OCI-LY3 (cell line): ENCODE results near the gene CACNA1E.

Experiments used
- EZH2phosphoT487 ChIP-seq: fragments of 200-600 bp; shearing (Covaris generic); IDR thresholded peaks from 2 replicates; pipeline ENCODE4 v1.6.1; 2018; ENCODE audit warnings: antibody characterized with exemption, mixed run types, low read depth
- TF ChIP-seq, protein P1 (sequence below): fragments of 200-600, 300-600 bp; sonication (generic); IDR thresholded peaks from 2 replicates; pipeline ENCODE4 v1.5.1; 2014; ENCODE audit warnings: antibody characterized with exemption, low read length, low read depth

DNA sequence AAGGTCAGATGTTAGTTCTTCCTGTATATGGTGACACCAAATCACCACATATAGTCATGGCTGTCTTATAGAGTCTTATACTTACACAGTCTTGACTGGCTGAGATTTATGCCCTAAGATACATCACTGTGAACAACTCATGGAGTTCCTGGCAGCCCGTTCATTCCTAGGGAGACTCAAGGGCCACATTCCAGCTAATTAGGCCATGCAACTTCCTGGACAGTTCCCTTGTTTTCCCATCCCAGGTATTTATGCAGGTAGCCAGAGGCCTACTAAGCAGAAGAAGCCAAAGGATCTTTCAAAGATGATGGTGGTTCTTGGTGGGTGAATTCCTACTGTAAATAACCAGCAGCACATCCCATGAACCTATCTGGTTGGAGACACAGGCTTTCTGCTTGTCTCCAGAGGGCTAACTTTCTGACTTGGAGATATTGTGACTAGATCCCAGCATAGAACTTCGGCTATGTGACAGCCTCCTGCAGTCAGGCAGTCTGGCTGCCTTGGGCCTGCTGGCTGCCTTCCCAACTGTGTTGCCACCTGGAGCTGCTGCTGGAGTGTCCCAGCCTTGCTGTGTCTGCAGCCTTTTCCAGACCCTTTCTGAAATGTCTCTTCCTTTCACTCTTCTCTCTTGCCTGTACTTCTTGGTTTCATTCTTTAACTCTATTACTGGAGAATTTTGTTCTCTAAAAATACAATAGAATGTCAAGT is 283.8 kb downstream of the CACNA1E start:
- TF ChIP-seq, protein P1, sequence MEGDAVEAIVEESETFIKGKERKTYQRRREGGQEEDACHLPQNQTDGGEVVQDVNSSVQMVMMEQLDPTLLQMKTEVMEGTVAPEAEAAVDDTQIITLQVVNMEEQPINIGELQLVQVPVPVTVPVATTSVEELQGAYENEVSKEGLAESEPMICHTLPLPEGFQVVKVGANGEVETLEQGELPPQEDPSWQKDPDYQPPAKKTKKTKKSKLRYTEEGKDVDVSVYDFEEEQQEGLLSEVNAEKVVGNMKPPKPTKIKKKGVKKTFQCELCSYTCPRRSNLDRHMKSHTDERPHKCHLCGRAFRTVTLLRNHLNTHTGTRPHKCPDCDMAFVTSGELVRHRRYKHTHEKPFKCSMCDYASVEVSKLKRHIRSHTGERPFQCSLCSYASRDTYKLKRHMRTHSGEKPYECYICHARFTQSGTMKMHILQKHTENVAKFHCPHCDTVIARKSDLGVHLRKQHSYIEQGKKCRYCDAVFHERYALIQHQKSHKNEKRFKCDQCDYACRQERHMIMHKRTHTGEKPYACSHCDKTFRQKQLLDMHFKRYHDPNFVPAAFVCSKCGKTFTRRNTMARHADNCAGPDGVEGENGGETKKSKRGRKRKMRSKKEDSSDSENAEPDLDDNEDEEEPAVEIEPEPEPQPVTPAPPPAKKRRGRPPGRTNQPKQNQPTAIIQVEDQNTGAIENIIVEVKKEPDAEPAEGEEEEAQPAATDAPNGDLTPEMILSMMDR = no peak
- TF ChIP-seq EZH2phosphoT487 = no peak
